ENCODE results near the gene RCAN3. TPM values are rescaled to one million over a fixed set of nuclear protein-coding genes. Genes with fewer than 3 reads are reported as not detected.
"Not testable (repeated sequence)": the region's sequence is repeated elsewhere in the genome, so short reads cannot be mapped to it uniquely, and the experiment has no call there.

RCAN3 gene
- total and polyA plus RNA-seq, 2 experiments from 2014 or later: 6.2 to 10.1 TPM

DNA sequence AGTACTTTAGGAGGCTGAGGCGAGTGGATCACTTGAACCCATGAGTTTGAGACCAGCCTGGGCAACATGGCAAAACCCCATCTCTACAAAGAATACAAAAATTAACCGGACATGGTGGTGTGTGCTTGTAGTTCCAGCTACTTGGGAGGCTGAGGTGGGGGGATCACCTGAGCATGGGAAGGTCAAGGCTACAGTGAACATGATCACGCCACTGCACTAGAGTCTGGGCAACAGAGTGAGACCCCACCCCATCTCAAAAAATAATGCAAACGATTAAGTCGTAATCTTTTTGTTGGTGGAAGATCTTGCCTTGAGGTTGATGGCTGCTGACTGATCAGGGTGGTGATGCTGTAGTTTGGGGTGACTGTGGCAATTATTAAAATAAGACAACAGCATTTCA, 6.3 kb downstream of the RCAN3 start:
- Histone ChIP-seq H3K27me3 (no peaks in the 10 kb centered on the region), H3K9me2 (replicated peaks; ENCODE audit: insufficient read depth) (no peaks in the 10 kb centered on the region), H3K4me3 (no peak overlapping the region), H3K36me3 (replicated peaks; ENCODE audit: insufficient read depth, low read depth) (no peaks in the 10 kb centered on the region), H3K4me1 (ENCODE audit: insufficient read depth) (no peaks in the 10 kb centered on the region), H3K9me3 (ENCODE audit: low read depth) (no peaks in the 10 kb centered on the region), H3K4me2 (no peak overlapping the region), H3K79me2 (peaks cover 30% of the 10 kb centered on the region), H4K20me1 (ENCODE audit: insufficient read depth, poor library complexity, severe bottlenecking) (no peaks in the 10 kb centered on the region), H3K27ac (no peak overlapping the region), H2AFZ (no peak overlapping the region)
- TF ChIP-seq EZH2 (IDR thresholded peaks at IDR 0.05; ENCODE audit: borderline replicate concordance): no peak
- no peak for TF ChIP-seq EZH2phosphoT487 (IDR thresholded peaks at IDR 0.05; ENCODE audit: low read depth, severe bottlenecking, unreplicated experiment)
- TF ChIP-seq, protein P1, sequence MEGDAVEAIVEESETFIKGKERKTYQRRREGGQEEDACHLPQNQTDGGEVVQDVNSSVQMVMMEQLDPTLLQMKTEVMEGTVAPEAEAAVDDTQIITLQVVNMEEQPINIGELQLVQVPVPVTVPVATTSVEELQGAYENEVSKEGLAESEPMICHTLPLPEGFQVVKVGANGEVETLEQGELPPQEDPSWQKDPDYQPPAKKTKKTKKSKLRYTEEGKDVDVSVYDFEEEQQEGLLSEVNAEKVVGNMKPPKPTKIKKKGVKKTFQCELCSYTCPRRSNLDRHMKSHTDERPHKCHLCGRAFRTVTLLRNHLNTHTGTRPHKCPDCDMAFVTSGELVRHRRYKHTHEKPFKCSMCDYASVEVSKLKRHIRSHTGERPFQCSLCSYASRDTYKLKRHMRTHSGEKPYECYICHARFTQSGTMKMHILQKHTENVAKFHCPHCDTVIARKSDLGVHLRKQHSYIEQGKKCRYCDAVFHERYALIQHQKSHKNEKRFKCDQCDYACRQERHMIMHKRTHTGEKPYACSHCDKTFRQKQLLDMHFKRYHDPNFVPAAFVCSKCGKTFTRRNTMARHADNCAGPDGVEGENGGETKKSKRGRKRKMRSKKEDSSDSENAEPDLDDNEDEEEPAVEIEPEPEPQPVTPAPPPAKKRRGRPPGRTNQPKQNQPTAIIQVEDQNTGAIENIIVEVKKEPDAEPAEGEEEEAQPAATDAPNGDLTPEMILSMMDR (IDR thresholded peaks at IDR 0.05; ENCODE audit: poor library complexity): no peak
- 98% methylated on average over 5 of the region's 5 CpGs for WGBS (ENCODE audit: low lambda C conversion rate, missing lambda C conversion rate)
- no peak for DNase-seq (ENCODE audit: low spot score)

DNA sequence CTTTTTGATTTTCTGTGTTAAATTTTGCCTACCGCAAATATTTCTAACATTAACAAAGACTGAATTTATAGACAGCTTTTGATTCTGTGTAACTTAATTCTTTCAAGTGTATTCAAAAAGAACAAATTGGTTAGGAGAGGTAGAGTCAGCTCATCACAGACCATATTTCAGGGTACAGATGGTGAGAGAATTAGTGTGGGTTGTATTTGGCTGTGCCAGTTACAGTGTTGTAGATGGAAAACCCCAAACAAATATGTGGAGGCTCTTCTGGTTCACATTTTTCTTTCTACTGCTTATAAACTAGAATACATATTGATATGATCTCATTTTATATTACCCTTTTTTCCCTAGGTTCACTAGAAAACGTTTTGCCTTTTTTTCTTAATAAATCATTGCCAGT, 11.1 kb downstream of the RCAN3 start:
- peaks cover 3% of the 10 kb centered on the region for H3K79me2 ChIP-seq
- no peaks in the 10 kb centered on the region for H3K36me3 ChIP-seq (replicated peaks; ENCODE audit: insufficient read depth, low read depth)
- no peak overlapping the region for H3K27ac ChIP-seq
- no peaks in the 10 kb centered on the region for H3K27me3 ChIP-seq
- H2AFZ ChIP-seq: no peak overlapping the region
- WGBS (ENCODE audit: low lambda C conversion rate, missing lambda C conversion rate): 71% methylated on average over 2 of the region's 2 CpGs
- H3K9me3 ChIP-seq (ENCODE audit: low read depth): no peaks in the 10 kb centered on the region
- no peaks in the 10 kb centered on the region for H3K4me1 ChIP-seq (ENCODE audit: insufficient read depth)
- TF ChIP-seq, protein P1 (IDR thresholded peaks at IDR 0.05; ENCODE audit: poor library complexity): no peak
- TF ChIP-seq EZH2phosphoT487 (IDR thresholded peaks at IDR 0.05; ENCODE audit: low read depth, severe bottlenecking, unreplicated experiment): no peak
- no peak for TF ChIP-seq EZH2 (IDR thresholded peaks at IDR 0.05; ENCODE audit: borderline replicate concordance)
- H3K4me3 ChIP-seq: no peak overlapping the region
- DNase-seq (ENCODE audit: low spot score): no peak
- H3K9me2 ChIP-seq (replicated peaks; ENCODE audit: insufficient read depth): no peaks in the 10 kb centered on the region
- H4K20me1 ChIP-seq (ENCODE audit: insufficient read depth, poor library complexity, severe bottlenecking): no peaks in the 10 kb centered on the region
- H3K4me2 ChIP-seq: no peak overlapping the region

DNA sequence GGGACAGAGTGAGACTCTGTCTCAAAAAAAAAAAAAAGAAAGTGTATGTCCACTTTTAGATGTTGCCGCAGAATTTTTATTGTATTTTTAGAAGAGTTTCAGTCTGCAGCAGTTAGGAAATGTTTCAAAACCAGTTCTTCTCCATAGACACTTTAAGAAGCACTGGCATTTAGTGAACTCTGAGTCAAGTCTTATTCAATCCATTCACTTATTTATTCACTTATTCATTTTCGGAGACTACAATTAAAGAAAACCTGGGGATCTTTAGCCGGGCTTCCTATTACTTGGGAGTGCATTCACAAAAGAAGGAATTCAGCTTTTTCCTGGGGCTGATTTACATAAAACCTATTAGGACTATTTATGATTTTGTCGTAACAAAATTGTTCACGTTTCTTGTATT, 12.3 kb downstream of the RCAN3 start:
- TF ChIP-seq EZH2 (IDR thresholded peaks at IDR 0.05; ENCODE audit: borderline replicate concordance): no peak
- TF ChIP-seq, protein P1 (IDR thresholded peaks at IDR 0.05; ENCODE audit: poor library complexity): no peak
- TF ChIP-seq EZH2phosphoT487 (IDR thresholded peaks at IDR 0.05; ENCODE audit: low read depth, severe bottlenecking, unreplicated experiment): no peak
- Histone ChIP-seq H3K4me1 (ENCODE audit: insufficient read depth) (no peaks in the 10 kb centered on the region), H2AFZ (no peak overlapping the region), H3K79me2 (no peaks in the 10 kb centered on the region), H3K9me2 (replicated peaks; ENCODE audit: insufficient read depth) (no peaks in the 10 kb centered on the region), H4K20me1 (ENCODE audit: insufficient read depth, poor library complexity, severe bottlenecking) (no peaks in the 10 kb centered on the region), H3K36me3 (replicated peaks; ENCODE audit: insufficient read depth, low read depth) (no peaks in the 10 kb centered on the region), H3K9me3 (ENCODE audit: low read depth) (no peaks in the 10 kb centered on the region), H3K27me3 (no peaks in the 10 kb centered on the region), H3K4me2 (no peak overlapping the region), H3K4me3 (no peak overlapping the region), H3K27ac (no peak overlapping the region)
- 94% methylated on average over 5 of the region's 5 CpGs for WGBS (ENCODE audit: low lambda C conversion rate, missing lambda C conversion rate)
- DNase-seq (ENCODE audit: low spot score): no peak

DNA sequence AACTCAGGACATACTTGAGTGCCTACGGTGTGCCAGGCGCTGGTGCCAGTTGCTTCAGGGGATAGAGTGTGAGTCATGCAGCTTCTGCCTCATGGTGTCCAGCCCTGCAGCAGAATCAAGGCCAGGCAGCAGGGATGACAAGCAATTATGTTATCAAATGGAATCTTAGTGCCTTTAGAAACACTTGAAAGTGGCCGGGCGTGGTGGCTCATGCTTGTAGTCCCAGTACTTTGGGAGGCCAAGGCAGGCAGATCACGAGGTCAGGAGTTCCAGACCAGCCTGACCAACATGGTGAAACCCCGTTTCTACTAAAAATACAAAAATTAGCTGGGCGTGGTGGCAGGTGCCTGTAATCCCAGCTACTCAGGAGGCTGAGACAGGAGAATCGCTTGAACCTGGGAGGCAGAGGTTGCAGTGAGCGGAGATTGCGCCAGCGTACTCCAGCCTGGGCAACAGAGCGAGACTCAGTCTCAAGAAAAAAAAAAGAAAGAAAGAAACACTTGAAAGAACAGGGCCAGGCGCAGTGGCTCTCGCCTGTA, 13.1 kb downstream of the RCAN3 start:
- not testable (repeated sequence) for H3K27me3 ChIP-seq; H3K4me2 ChIP-seq; H3K79me2 ChIP-seq; H2AFZ ChIP-seq; H3K4me1 ChIP-seq (ENCODE audit: insufficient read depth); H3K9me2 ChIP-seq (replicated peaks; ENCODE audit: insufficient read depth); H4K20me1 ChIP-seq (ENCODE audit: insufficient read depth, poor library complexity, severe bottlenecking); H3K9me3 ChIP-seq (ENCODE audit: low read depth); H3K27ac ChIP-seq; H3K36me3 ChIP-seq (replicated peaks; ENCODE audit: insufficient read depth, low read depth); H3K4me3 ChIP-seq; DNase-seq (ENCODE audit: low spot score)
- WGBS (ENCODE audit: low lambda C conversion rate, missing lambda C conversion rate): 90% methylated on average over 14 of the region's 14 CpGs
